Neural cell (in vitro differentiated cells): ENCODE measurements around the gene IFITM10. TPM values are rescaled to one million over a fixed set of nuclear protein-coding genes. Genes with fewer than 3 reads are reported as not detected.

Experiments used
- H2AFZ ChIP-seq: fragments of 200-600, 300-800 bp; sonication (generic), shearing (Covaris generic); 2 replicates; pipeline ENCODE4 v1.6.0; 2014; ENCODE audit warnings: low read depth, mild to moderate bottlenecking, antibody characterized with exemption, low read length, moderate library complexity
- H3F3A ChIP-seq: fragments of 200-600 bp; shearing (Covaris generic); 2 replicates; pipeline ENCODE4 v1.6.1; 2016; ENCODE audit warnings: mild to moderate bottlenecking, moderate library complexity, mixed read lengths, antibody characterized with exemption, low read length; ENCODE audit not compliant: insufficient read depth, poor library complexity, severe bottlenecking
- H3K27ac ChIP-seq: fragments of 200-600, 300-800 bp; sonication (generic), shearing (Covaris generic); 2 replicates; pipeline ENCODE4 v1.5.1; 2014; ENCODE audit warnings: mild to moderate bottlenecking, low read length, moderate library complexity
- H3K27me3 ChIP-seq: fragments of 300-800, 200-600 bp; sonication (generic), shearing (Covaris generic); 2 replicates; pipeline ENCODE4 v1.6.0; 2014; ENCODE audit warnings: mild to moderate bottlenecking, low read depth, low read length, moderate library complexity; ENCODE audit not compliant: insufficient read depth
- H3K36me3 ChIP-seq: fragments of 300-800, 200-600 bp; sonication (generic), shearing (Covaris generic); 2 replicates; pipeline ENCODE4 v1.5.1; 2014; ENCODE audit warnings: mild to moderate bottlenecking, antibody characterized with exemption, low read length, moderate library complexity; ENCODE audit not compliant: insufficient read depth
- H3K4me2 ChIP-seq: fragments of 300-800, 200-600 bp; sonication (generic), shearing (Covaris generic); 2 replicates; pipeline ENCODE4 v1.6.0; 2014; ENCODE audit warnings: mild to moderate bottlenecking, low read length
- H3K4me3 ChIP-seq: fragments of 300-800, 200-600 bp; sonication (generic), shearing (Covaris generic); 2 replicates; pipeline ENCODE4 v1.5.1; 2014; ENCODE audit warnings: mild to moderate bottlenecking, low read length, moderate library complexity
- H3K79me2 ChIP-seq: fragments of 200-600 bp; shearing (Covaris generic); replicated peaks from 2 replicates; pipeline ENCODE4 v1.6.0; 2014; ENCODE audit warnings: mild to moderate bottlenecking, low read length, moderate library complexity; ENCODE audit not compliant: insufficient read depth
- H3K9ac ChIP-seq: fragments of 300-800, 200-600 bp; sonication (generic), shearing (Covaris generic); 2 replicates; pipeline ENCODE4 v1.6.1; 2016; ENCODE audit warnings: mild to moderate bottlenecking, low read length, mixed read lengths
- H3K9me2 ChIP-seq: fragments of 200-600 bp; shearing (Covaris generic); 2 replicates; pipeline ENCODE4 v1.6.1; 2016; ENCODE audit warnings: mild to moderate bottlenecking, low read length, mixed read lengths; ENCODE audit not compliant: insufficient read depth
- H3K9me3 ChIP-seq: fragments of 200-600, 300-800 bp; sonication (generic), shearing (Covaris generic); 2 replicates; pipeline ENCODE4 v1.6.1; 2016; ENCODE audit warnings: mild to moderate bottlenecking, mixed run types, low read length, moderate library complexity, mixed read lengths
- H4K20me1 ChIP-seq: fragments of 200-600 bp; shearing (Covaris generic); 2 replicates; pipeline ENCODE4 v1.6.1; 2016; ENCODE audit warnings: mild to moderate bottlenecking, mixed run types; ENCODE audit not compliant: insufficient read depth
- EP300 ChIP-seq: fragments of 450-650 bp; conservative IDR thresholded peaks from 2 replicates; pipeline ENCODE4 v1.6.1; 2014; ENCODE audit warnings: antibody characterized with exemption, mild to moderate bottlenecking, moderate library complexity; ENCODE audit not compliant: poor library complexity, severe bottlenecking
- EZH2 ChIP-seq: fragments of 200-600, 300-800 bp; shearing (Covaris generic), sonication (generic); IDR thresholded peaks from 2 replicates; pipeline ENCODE4 v1.6.1; 2014; ENCODE audit warnings: antibody characterized with exemption, low read length, borderline replicate concordance, mild to moderate bottlenecking; ENCODE audit not compliant: insufficient read depth, poor library complexity, severe bottlenecking
- MXI1 ChIP-seq: fragments of 450-650 bp; conservative IDR thresholded peaks from 2 replicates; pipeline ENCODE4 v1.6.1; 2014; ENCODE audit warnings: antibody characterized with exemption, mild to moderate bottlenecking; ENCODE audit not compliant: poor library complexity, severe bottlenecking
- POLR2AphosphoS5 ChIP-seq: IDR thresholded peaks from 2 replicates; pipeline ENCODE4 v1.6.1; 2012
- RAD21 ChIP-seq: fragments of 450-650 bp; conservative IDR thresholded peaks from 2 replicates; pipeline ENCODE4 v1.6.1; 2014; ENCODE audit warnings: antibody characterized with exemption, mild to moderate bottlenecking, moderate library complexity
- REST ChIP-seq: IDR thresholded peaks from 2 replicates; pipeline ENCODE4 v1.6.1; 2012; ENCODE audit warnings: borderline replicate concordance
- SMC3 ChIP-seq: fragments of 450-650 bp; conservative IDR thresholded peaks from 2 replicates; pipeline ENCODE4 v1.6.1; 2014; ENCODE audit warnings: antibody characterized with exemption, mild to moderate bottlenecking, moderate library complexity; ENCODE audit not compliant: poor library complexity
- TAF1 ChIP-seq: IDR thresholded peaks from 2 replicates; pipeline ENCODE4 v1.6.1; 2012; ENCODE audit warnings: low read depth
- polyA plus RNA-seq: library from polyadenylated mRNA; depleted of rRNA; stranded (reverse); fragments of >200 nt; gene quantifications from 2 replicates; pipeline ENCODE4 v1.2.3, GENCODE V29; 2014
- TF ChIP-seq, protein P1 (sequence below): fragments of 450-650 bp; IDR thresholded peaks from 2 replicates; pipeline ENCODE4 v1.5.1; 2014; ENCODE audit warnings: antibody characterized with exemption, mild to moderate bottlenecking, moderate library complexity; ENCODE audit not compliant: poor library complexity, severe bottlenecking

IFITM10 gene
- polyA plus RNA-seq, 1 donor from 2014 or later, result 1.1 TPM

DNA sequence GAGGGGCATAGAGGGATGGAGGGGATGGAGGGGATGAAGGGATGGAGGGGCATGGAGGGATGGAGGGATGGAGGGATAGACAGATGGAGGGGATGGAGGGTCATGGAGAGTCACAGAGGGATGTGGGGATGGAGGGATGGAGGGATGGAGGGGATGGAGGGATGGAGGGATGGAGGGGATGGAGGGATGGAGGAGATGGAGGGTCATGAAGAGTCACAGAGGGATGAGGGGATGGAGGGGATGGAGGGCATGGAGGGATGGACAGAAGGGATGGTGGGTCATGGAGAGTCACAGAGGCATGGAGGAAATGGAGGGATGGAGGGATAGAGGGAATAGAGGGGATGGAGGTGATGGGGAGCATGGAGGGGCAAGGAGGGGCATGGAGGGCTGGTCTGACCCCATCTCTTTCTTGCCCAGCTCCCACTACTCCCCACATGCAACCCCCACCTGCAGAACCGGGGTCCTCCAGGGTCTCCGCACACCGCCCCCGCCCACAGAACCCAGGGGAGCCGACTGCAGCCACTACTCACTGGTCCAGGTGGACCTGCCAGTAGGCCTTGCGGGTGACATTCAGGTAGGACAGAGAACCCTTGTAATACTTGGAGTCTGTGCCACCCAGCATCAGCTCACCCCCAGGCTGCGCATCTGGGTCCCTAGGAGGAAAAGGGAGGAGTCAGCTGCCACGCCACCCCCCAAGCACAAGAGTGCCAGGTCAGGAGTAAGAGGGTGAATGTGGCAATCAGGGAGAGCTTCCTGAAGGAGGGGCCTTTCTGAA lies 4.2 kb upstream of the IFITM10 start:
- no peaks in the 10 kb centered on the region for H4K20me1 ChIP-seq
- no peak overlapping the region for H3K4me2 ChIP-seq
- H2AFZ ChIP-seq, result no peak overlapping the region
- H3K79me2 ChIP-seq, result no peaks in the 10 kb centered on the region
- no peaks in the 10 kb centered on the region for H3K9me2 ChIP-seq
- peaks cover 9% of the 10 kb centered on the region for H3K27me3 ChIP-seq
- no peaks in the 10 kb centered on the region for H3K36me3 ChIP-seq
- TF ChIP-seq, protein P1, sequence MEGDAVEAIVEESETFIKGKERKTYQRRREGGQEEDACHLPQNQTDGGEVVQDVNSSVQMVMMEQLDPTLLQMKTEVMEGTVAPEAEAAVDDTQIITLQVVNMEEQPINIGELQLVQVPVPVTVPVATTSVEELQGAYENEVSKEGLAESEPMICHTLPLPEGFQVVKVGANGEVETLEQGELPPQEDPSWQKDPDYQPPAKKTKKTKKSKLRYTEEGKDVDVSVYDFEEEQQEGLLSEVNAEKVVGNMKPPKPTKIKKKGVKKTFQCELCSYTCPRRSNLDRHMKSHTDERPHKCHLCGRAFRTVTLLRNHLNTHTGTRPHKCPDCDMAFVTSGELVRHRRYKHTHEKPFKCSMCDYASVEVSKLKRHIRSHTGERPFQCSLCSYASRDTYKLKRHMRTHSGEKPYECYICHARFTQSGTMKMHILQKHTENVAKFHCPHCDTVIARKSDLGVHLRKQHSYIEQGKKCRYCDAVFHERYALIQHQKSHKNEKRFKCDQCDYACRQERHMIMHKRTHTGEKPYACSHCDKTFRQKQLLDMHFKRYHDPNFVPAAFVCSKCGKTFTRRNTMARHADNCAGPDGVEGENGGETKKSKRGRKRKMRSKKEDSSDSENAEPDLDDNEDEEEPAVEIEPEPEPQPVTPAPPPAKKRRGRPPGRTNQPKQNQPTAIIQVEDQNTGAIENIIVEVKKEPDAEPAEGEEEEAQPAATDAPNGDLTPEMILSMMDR, result no peak
- H3K9ac ChIP-seq, result no peak overlapping the region
- no peak overlapping the region for H3K4me3 ChIP-seq
- H3K9me3 ChIP-seq, result no peaks in the 10 kb centered on the region
- no peaks in the 10 kb centered on the region for H3F3A ChIP-seq
- no peak overlapping the region for H3K27ac ChIP-seq

- no peak overlapping the region for H3K4me2 ChIP-seq
- H4K20me1 ChIP-seq, result no peaks in the 10 kb centered on the region
- H3K27ac ChIP-seq, result no peak overlapping the region
- no peaks in the 10 kb centered on the region for H3K9me3 ChIP-seq
- TF ChIP-seq EP300, result no peak
- no peak for TF ChIP-seq MXI1
- no peak for TF ChIP-seq REST
- TF ChIP-seq RAD21, result no peak
- TF ChIP-seq POLR2AphosphoS5, result no peak
- TF ChIP-seq, protein P1, result no peak
- TF ChIP-seq SMC3, result no peak
- TF ChIP-seq TAF1, result no peak
- TF ChIP-seq EZH2, result no peak
- H3K9ac ChIP-seq, result no peak overlapping the region
- no peaks in the 10 kb centered on the region for H3K36me3 ChIP-seq
- H3K9me2 ChIP-seq, result no peaks in the 10 kb centered on the region
- no peaks in the 10 kb centered on the region for H3F3A ChIP-seq
- peaks cover 15% of the 10 kb centered on the region for H3K27me3 ChIP-seq
- no peaks in the 10 kb centered on the region for H3K79me2 ChIP-seq
- no peak overlapping the region for H3K4me3 ChIP-seq
- no peak overlapping the region for H2AFZ ChIP-seq
These were observed 3.5 kb upstream of the IFITM10 start for GRCh38 chr11:1753929-1754305.
